Urinary bladder (tissue), 4 donors: ENCODE measurements around the gene TRPV4. TPM values are rescaled to one million over a fixed set of nuclear protein-coding genes. Genes with fewer than 3 reads are reported as not detected.
A peak's percentile ranks its signal among the peaks of the same experiment; 100 is the strongest.

Source experiments
- DNase-seq: peaks from one replicate; pipeline ENCODE4 v3.0.0-alpha.2; 2015; ENCODE audit errors: extremely low spot score
- H3K27ac ChIP-seq: one replicate; pipeline ENCODE4 v1.5.1; 2013; ENCODE audit warnings: low read depth, mild to moderate bottlenecking, moderate library complexity
- H3K36me3 ChIP-seq: one replicate; pipeline ENCODE4 v1.6.1; 2013; ENCODE audit warnings: mild to moderate bottlenecking, moderate library complexity; ENCODE audit not compliant: insufficient read depth
- H3K4me1 ChIP-seq: one replicate; pipeline ENCODE4 v1.6.1; 2013; ENCODE audit warnings: mild to moderate bottlenecking, moderate library complexity; ENCODE audit not compliant: insufficient read depth
- H3K4me3 ChIP-seq: one replicate; pipeline ENCODE4 v1.5.1; 2013; ENCODE audit warnings: low read depth, low read length
- WGBS: extraction: QIAGEN DNeasy Blood & Tissue Kit; methylation state at CpG from one replicate; pipeline ENCODE4 v1.1.7; 2013; 5-methylcytosine and 5-hydroxymethylcytosine counted together
- polyA plus RNA-seq: library from polyadenylated mRNA; stranded (reverse); fragments of 200-250 nt; gene quantifications from one replicate; pipeline ENCODE4 v1.2.3, GENCODE V29; 2013
- total RNA-seq: library from RNA; depleted of rRNA; stranded (reverse); fragments of >200 nt; gene quantifications from one replicate; pipeline ENCODE4 v1.2.3, GENCODE V29; 2014
- donor health status: healthy with polysubstance abuse.
- donor health status: healthy.

The TRPV4 gene
- total and polyA plus RNA-seq, 2 donors, result 0.90 to 1.2 TPM

- DNase-seq, result no peak
- H3K4me3 ChIP-seq, result no peak overlapping the region
- no peak overlapping the region for H3K27ac ChIP-seq
- WGBS, result 81% methylated on average over 10 of the region's 10 CpGs
- H3K4me1 ChIP-seq, result no peaks in the 10 kb centered on the region
- H3K36me3 ChIP-seq, result no peaks in the 10 kb centered on the region
Observed at GRCh38 chr12:109781668-109782325, 51.4 kb downstream of the TRPV4 start.

GRCh38 chr12:109779382-109779781 lies 53.8 kb downstream of the TRPV4 start:
- H3K4me1 ChIP-seq, result no peaks in the 10 kb centered on the region
- 92% methylated on average over 6 of the region's 6 CpGs for WGBS
- no peak overlapping the region for H3K27ac ChIP-seq
- no peak for DNase-seq
- H3K36me3 ChIP-seq, result no peaks in the 10 kb centered on the region
- no peak overlapping the region for H3K4me3 ChIP-seq

- Histone ChIP-seq H3K4me3 (no peak overlapping the region), H3K27ac (no peak overlapping the region)
- WGBS, result 96% methylated on average over 1 of the region's 1 CpG
Observed at GRCh38 chr12:109778684-109779083, 54.5 kb downstream of the TRPV4 start.

GRCh38 chr12:109777544-109777943 lies 55.7 kb downstream of the TRPV4 start:
- Histone ChIP-seq H3K36me3 (no peaks in the 10 kb centered on the region), H3K4me1 (no peaks in the 10 kb centered on the region), H3K27ac (no peak overlapping the region), H3K4me3 (no peak overlapping the region)
- DNase-seq, result no peak
- WGBS, result 40% methylated on average over 5 of the region's 5 CpGs

More at GRCh38 chr12:109778684-109779083, 54.5 kb downstream of the TRPV4 start:
- Histone ChIP-seq H3K4me1 (no peaks in the 10 kb centered on the region), H3K36me3 (no peaks in the 10 kb centered on the region)
- no peak for DNase-seq

DNA sequence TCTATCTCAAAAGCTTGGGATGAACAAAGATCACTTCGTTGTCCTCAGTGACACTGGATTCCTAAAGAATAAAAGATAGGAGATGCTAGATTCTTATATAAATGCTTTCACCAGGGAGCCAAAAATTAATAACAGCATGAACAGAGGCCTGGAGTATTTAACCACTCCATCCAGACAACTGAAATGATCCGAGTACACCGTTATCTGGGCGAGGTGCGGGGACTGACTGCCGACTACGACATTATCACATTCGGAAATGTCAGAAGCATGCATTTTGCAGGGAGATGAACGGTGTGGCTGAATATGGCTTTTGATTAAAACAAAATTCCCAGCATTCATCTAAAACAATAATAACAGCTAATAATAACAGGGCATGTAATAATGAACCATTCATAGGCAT lies 56.6 kb downstream of the TRPV4 start:
- Histone ChIP-seq H3K36me3 (no peaks in the 10 kb centered on the region), H3K4me1 (no peaks in the 10 kb centered on the region), H3K4me3 (no peak overlapping the region), H3K27ac (no peak overlapping the region)
- WGBS, result 63% methylated on average over 9 of the region's 9 CpGs
- DNase-seq, result no peak

DNA sequence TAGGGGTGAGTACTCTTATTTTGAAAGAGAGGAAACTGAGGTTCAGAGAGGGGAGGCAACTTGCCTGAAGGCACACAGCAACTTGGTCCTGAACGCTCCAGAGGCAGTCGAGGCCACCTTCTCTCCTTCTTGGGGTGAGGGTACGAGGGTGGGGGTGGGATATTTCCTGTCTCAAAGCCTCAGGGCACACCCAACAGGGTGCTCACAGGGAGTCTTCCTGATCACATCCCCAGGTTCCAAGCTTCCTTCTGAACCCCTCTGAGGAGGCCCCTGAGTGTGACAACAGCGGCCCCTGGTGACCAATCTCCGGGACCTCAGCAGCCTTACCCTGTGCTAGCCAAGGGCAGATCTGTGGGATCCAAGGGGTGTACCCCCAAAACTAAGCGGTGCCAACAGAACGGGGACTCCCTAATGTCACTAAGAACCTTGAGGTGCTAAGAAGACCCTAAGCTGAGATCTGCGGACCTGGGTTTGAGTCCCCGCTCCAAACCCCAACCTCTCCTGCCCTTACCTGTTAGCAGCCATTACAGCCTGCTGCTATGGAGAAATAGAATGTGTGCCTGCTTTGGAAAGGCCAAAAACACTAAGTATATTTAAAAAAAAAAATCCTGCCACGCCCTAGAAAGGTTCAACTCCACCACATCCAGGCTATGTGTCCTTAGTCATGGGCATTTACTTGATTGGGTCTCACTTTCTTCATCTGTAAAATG lies 57.9 kb downstream of the TRPV4 start:
- no peaks in the 10 kb centered on the region for H3K4me1 ChIP-seq
- H3K27ac ChIP-seq, result no peak overlapping the region
- H3K4me3 ChIP-seq, result no peak overlapping the region
- peak; percentile 14 for DNase-seq
- WGBS, result 15% methylated on average over 10 of the region's 10 CpGs
- no peaks in the 10 kb centered on the region for H3K36me3 ChIP-seq

- WGBS, result 30% methylated on average over 21 of the region's 21 CpGs
- Histone ChIP-seq H3K4me3 (no peak overlapping the region), H3K36me3 (no peaks in the 10 kb centered on the region), H3K27ac (no peak overlapping the region), H3K4me1 (no peaks in the 10 kb centered on the region)
- DNase-seq, result no peak
Observed at GRCh38 chr12:109773384-109774011, 59.7 kb downstream of the TRPV4 start.

DNA sequence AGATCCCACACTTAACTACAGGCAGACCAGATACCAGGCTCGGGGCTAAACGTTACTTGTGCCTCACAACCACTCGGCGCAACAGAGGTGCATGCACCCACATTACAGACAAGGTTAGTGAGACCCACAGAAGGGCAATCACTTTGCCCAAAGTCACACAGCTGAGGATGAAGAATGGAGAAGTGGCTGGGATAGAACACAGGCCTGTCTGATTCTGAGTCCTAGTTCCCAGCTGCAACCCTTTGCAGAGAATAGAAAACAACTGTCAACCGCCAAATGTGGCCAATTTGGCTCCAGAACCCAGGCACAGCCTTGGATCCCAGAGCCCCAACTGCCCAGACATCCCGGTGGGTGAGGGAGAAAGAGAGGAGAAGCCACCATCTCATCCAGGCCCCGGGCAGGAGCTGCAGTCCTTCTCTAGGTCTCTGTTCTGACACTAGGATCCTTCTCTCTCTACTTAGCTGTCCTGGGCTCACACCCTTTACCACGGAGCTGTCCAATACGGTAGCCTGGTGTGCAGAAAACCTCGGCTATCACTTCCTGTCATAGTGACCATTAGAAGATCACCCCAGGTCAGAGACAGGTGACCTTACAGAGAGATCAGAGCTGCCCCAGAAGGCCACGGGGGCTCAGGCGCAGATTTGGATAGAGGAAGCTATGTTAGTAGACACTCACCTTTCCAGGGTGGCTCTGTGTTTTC lies 60.4 kb downstream of the TRPV4 start:
- no peak for DNase-seq

GRCh38 chr12:109771746-109772621 lies 61.2 kb downstream of the TRPV4 start:
- 91% methylated on average over 17 of the region's 17 CpGs for WGBS
- Histone ChIP-seq H3K4me3 (no peak overlapping the region), H3K36me3 (no peaks in the 10 kb centered on the region), H3K27ac (no peak overlapping the region), H3K4me1 (no peaks in the 10 kb centered on the region)
- DNase-seq, result no peak

More for the DNA sequence above, 60.4 kb downstream of the TRPV4 start:
- H3K4me3 ChIP-seq, result no peak overlapping the region
- H3K27ac ChIP-seq, result no peak overlapping the region
- 51% methylated on average over 12 of the region's 12 CpGs for WGBS
- no peaks in the 10 kb centered on the region for H3K36me3 ChIP-seq
- no peaks in the 10 kb centered on the region for H3K4me1 ChIP-seq

- Histone ChIP-seq H3K4me3 (no peak overlapping the region), H3K27ac (no peak overlapping the region), H3K36me3 (no peaks in the 10 kb centered on the region), H3K4me1 (no peaks in the 10 kb centered on the region)
- no peak for DNase-seq
- 83% methylated on average over 17 of the region's 17 CpGs for WGBS
Observed at GRCh38 chr12:109770861-109771670, 62.1 kb downstream of the TRPV4 start.

GRCh38 chr12:109770104-109770860 lies 62.9 kb downstream of the TRPV4 start:
- H3K4me3 ChIP-seq, result no peak overlapping the region
- H3K36me3 ChIP-seq, result no peaks in the 10 kb centered on the region
- no peak for DNase-seq

More at GRCh38 chr12:109770104-109770860, 62.9 kb downstream of the TRPV4 start:
- Histone ChIP-seq H3K27ac (no peak overlapping the region), H3K4me1 (no peaks in the 10 kb centered on the region)
- 69% methylated on average over 16 of the region's 16 CpGs for WGBS
